IMR-90 (cell line): ENCODE data around the gene RDH13. TPM values are rescaled to one million over a fixed set of nuclear protein-coding genes. Genes with fewer than 3 reads are reported as not detected.

Experiments
- ATAC-seq: fragments of 200-7000 bp; cut with Tn5 transposase; 2 replicates; pipeline ENCODE4 v1.9.1; 2020; ENCODE audit warnings: low read depth, mild to moderate bottlenecking, moderate library complexity
- BruUV-seq: library from RNA; stranded (reverse); fragments of 400-500 nt; replicated peaks from 2 replicates; lab custom pipeline; 2021; lab: Mats Ljungman, UMichigan
- CTCF ChIA-PET: fragments of 300-600 bp; formaldehyde crosslinking; extraction: SDS; loops from one replicate; lab custom pipeline; 2021; ENCODE audit warnings: antibody characterized with exemption; lab: Yijun Ruan, JAX
- POLR2A ChIA-PET: fragments of 300-600 bp; sonication (Branson Sonifier 250); formaldehyde crosslinking; loops from one replicate; lab custom pipeline; 2022; ENCODE audit warnings: antibody characterized with exemption; ENCODE audit not compliant: unreplicated experiment; lab: Charles Lee
- DNase-seq: peaks from one replicate; pipeline ENCODE4 v3.0.0; 2013
- H2AFZ ChIP-seq: replicated peaks from 2 replicates; pipeline ENCODE3; 2013; ENCODE audit warnings: low read length, mild to moderate bottlenecking; ENCODE audit not compliant: poor library complexity
- H2AK5ac ChIP-seq: 2 replicates; pipeline ENCODE4 v1.6.1; 2013; ENCODE audit warnings: low read depth, low read length, inconsistent platforms
- H2AK9ac ChIP-seq: replicated peaks from 2 replicates; pipeline ENCODE3; 2013; ENCODE audit warnings: mild to moderate bottlenecking, low read depth, low read length, moderate library complexity; ENCODE audit not compliant: poor library complexity
- H2BK120ac ChIP-seq: 2 replicates; pipeline ENCODE4 v1.6.1; 2013; ENCODE audit warnings: low read depth, low read length, inconsistent platforms
- H2BK15ac ChIP-seq: 3 replicates; pipeline ENCODE4 v1.6.1; 2013; ENCODE audit warnings: low read depth, low read length, inconsistent platforms
- H2BK20ac ChIP-seq: 2 replicates; pipeline ENCODE4 v1.6.1; 2013; ENCODE audit warnings: low read depth, mild to moderate bottlenecking, inconsistent platforms, low read length, moderate library complexity
- H2BK5ac ChIP-seq: 2 replicates; pipeline ENCODE4 v1.6.1; 2013; ENCODE audit warnings: mild to moderate bottlenecking, low read depth, low read length, inconsistent platforms; ENCODE audit not compliant: poor library complexity, severe bottlenecking
- H3K14ac ChIP-seq: replicated peaks from 2 replicates; pipeline ENCODE4 v1.6.1; 2013; ENCODE audit warnings: low read depth, low read length, inconsistent platforms
- H3K18ac ChIP-seq: 2 replicates; pipeline ENCODE4 v1.6.1; 2013; ENCODE audit warnings: low read depth, low read length, control low read depth
- H3K23ac ChIP-seq: 2 replicates; pipeline ENCODE4 v1.6.1; 2013; ENCODE audit warnings: low read depth, low read length, inconsistent platforms
- H3K27ac ChIP-seq: 2 replicates; pipeline ENCODE4 v1.5.1; 2013; ENCODE audit warnings: mild to moderate bottlenecking, control low read depth, low read length; ENCODE audit not compliant: insufficient read depth
- H3K27me3 ChIP-seq: 2 replicates; pipeline ENCODE4 v1.6.1; 2013; ENCODE audit warnings: low read length; ENCODE audit not compliant: control insufficient read depth, insufficient read depth
- H3K36me3 ChIP-seq: 2 replicates; pipeline ENCODE4 v1.6.1; 2013; ENCODE audit warnings: low read length, mixed read lengths; ENCODE audit not compliant: control insufficient read depth, insufficient read depth
- H3K4ac ChIP-seq: 2 replicates; pipeline ENCODE4 v1.6.1; 2013; ENCODE audit warnings: low read depth, low read length, inconsistent platforms
- H3K4me1 ChIP-seq: 2 replicates; pipeline ENCODE4 v1.6.1; 2013; ENCODE audit warnings: low read length, mixed read lengths; ENCODE audit not compliant: control insufficient read depth, insufficient read depth
- H3K4me2 ChIP-seq: 2 replicates; pipeline ENCODE4 v1.6.1; 2013; ENCODE audit warnings: low read depth, mild to moderate bottlenecking, control low read depth, low read length, moderate library complexity
- H3K4me3 ChIP-seq: 2 replicates; pipeline ENCODE4 v1.5.1; 2013; ENCODE audit warnings: low read depth, mild to moderate bottlenecking, control low read depth, low read length, moderate library complexity; ENCODE audit not compliant: insufficient read depth
- H3K56ac ChIP-seq: 2 replicates; pipeline ENCODE4 v1.6.1; 2013; ENCODE audit warnings: low read length, inconsistent platforms; ENCODE audit not compliant: insufficient read depth; ENCODE audit errors: extremely low read depth
- H3K79me1 ChIP-seq, 2 experiments: 2 replicates each; pipeline ENCODE4 v1.6.1; 2013; ENCODE audit warnings: low read length in 2 of 2, inconsistent platforms in 1 of 2, low read depth in 1 of 2
- H3K9ac ChIP-seq: 2 replicates; pipeline ENCODE4 v1.6.1; 2013; ENCODE audit warnings: low read depth, low read length, control low read depth
- H3K9me1 ChIP-seq: 2 replicates; pipeline ENCODE4 v1.6.1; 2013; ENCODE audit warnings: low read length, inconsistent platforms; ENCODE audit not compliant: insufficient read depth
- H3K9me3 ChIP-seq: 2 replicates; pipeline ENCODE4 v1.6.1; 2013; ENCODE audit warnings: low read length; ENCODE audit not compliant: control insufficient read depth, insufficient read depth
- H4K20me1 ChIP-seq: 2 replicates; pipeline ENCODE4 v1.6.1; 2013; ENCODE audit warnings: low read length, inconsistent platforms; ENCODE audit not compliant: insufficient read depth
- H4K5ac ChIP-seq: 2 replicates; pipeline ENCODE4 v1.6.1; 2013; ENCODE audit warnings: mild to moderate bottlenecking, low read depth, low read length, control low read depth
- H4K8ac ChIP-seq, 2 experiments: 2 replicates each; pipeline ENCODE4 v1.6.1; 2013; ENCODE audit warnings: low read depth in 2 of 2, low read length in 2 of 2, control low read depth in 1 of 2, inconsistent platforms in 1 of 2
- H4K91ac ChIP-seq: 2 replicates; pipeline ENCODE4 v1.6.1; 2013; ENCODE audit warnings: low read depth, low read length, inconsistent platforms; ENCODE audit not compliant: insufficient read depth
- MXI1 ChIP-seq: IDR thresholded peaks from 2 replicates; pipeline ENCODE4 v1.6.1; 2012; ENCODE audit warnings: low read depth, mild to moderate bottlenecking, low read length, moderate library complexity, borderline replicate concordance
- RAD21 ChIP-seq: IDR thresholded peaks from 2 replicates; pipeline ENCODE4 v1.6.1; 2012; ENCODE audit warnings: low read length, improper control_type of control experiment
- WGBS, 2 experiments: methylation state at CpG; one replicate each; pipeline versions ENCODE4 v1.1.5 to v1.1.7; 2013; ENCODE audit warnings: missing lambda C conversion rate in 2 of 2; ENCODE audit not compliant: insufficient read length in 1 of 2; ENCODE audit errors: extremely low coverage in 2 of 2; 5-methylcytosine and 5-hydroxymethylcytosine counted together
- dilution Hi-C: fragments of 300-500 bp; cut with HindIII; formaldehyde crosslinking; loops from one replicate; pipeline ENCODE4 v1.14.3; 2018; ENCODE audit warnings: low sequenced_read_pairs; ENCODE audit not compliant: unreplicated experiment
- in situ Hi-C: fragments of 300-500 bp; cut with MboI; formaldehyde crosslinking; loops from 3 replicates; pipeline ENCODE4 v1.14.3; 2019; ENCODE audit warnings: low sequenced_read_pairs, inconsistent platforms, mixed read lengths
- intact Hi-C: fragments of 100-400 bp; cut with micrococcal nuclease; formaldehyde crosslinking; loops from 2 replicates; pipeline ENCODE4 v1.10.0; 2022
- polyA plus RNA-seq, 3 experiments: library from polyadenylated mRNA; depleted of rRNA; stranded (reverse); fragments of >200 nt; gene quantifications; 2 replicates each; pipeline ENCODE4 v1.2.3, GENCODE V29; 2012; ENCODE audit warnings: low replicate concordance in 1 of 3
- total RNA-seq: library from RNA; depleted of rRNA; stranded (reverse); fragments of >200 nt; gene quantifications from 2 replicates; pipeline ENCODE4 v1.2.3, GENCODE V29; 2012

RDH13 gene
- total and polyA plus RNA-seq, 2 of the 4 experiments (the other 2 are of a cell fraction), result 7.5 to 7.8 TPM

- in situ Hi-C loops (no loop called here), intact Hi-C loops (no loop called here), dilution Hi-C loops (no loop called here)
- H4K91ac ChIP-seq, result no peak overlapping the region
- H4K5ac ChIP-seq, result no peak overlapping the region
- ChIA-PET POLR2A (no interaction called here), CTCF (interaction anchor here (0.7 kb wide), 1 partner anchor 24 kb away, joined by 4 read pairs; no protein-coding TSS in a partner anchor)
- peaks cover 32% of the 10 kb centered on the region for H3K27me3 ChIP-seq
- H4K8ac ChIP-seq, result no peak overlapping the region
- no peak overlapping the region for H2BK120ac ChIP-seq
- H4K20me1 ChIP-seq, result no peaks in the 10 kb centered on the region
- H2AK5ac ChIP-seq, result no peak overlapping the region
- H3K9me3 ChIP-seq, result peaks cover 3% of the 10 kb centered on the region
- no peak overlapping the region for H2BK20ac ChIP-seq
- no peak overlapping the region for H3K4ac ChIP-seq
- no peak overlapping the region for H3K14ac ChIP-seq
- no peak overlapping the region for H2BK5ac ChIP-seq
- DNase-seq, result no peak
- H2BK15ac ChIP-seq, result no peak overlapping the region
- no peak overlapping the region for H3K4me3 ChIP-seq
- 80% methylated on average over 1 of the region's 10 CpGs; no CpG with 5 or more reads in 1 of the 2 experiments for WGBS, 2 experiments
- no peak overlapping the region for H3K56ac ChIP-seq
- H3K79me1 ChIP-seq, result no peaks in the 10 kb centered on the region
- peaks cover 5% of the 10 kb centered on the region; the same call in 1 of the 2 replicates for H3K4me1 ChIP-seq
- no TSS peak for BruUV-seq
- H2AFZ ChIP-seq, result peak overlapping the region; percentile 51
- no peaks in the 10 kb centered on the region for H3K9me1 ChIP-seq
- H3K18ac ChIP-seq, result no peak overlapping the region
- H3K36me3 ChIP-seq, result no peaks in the 10 kb centered on the region
- H3K27ac ChIP-seq, result no peak overlapping the region
- H3K23ac ChIP-seq, result no peak overlapping the region
- no peak for ATAC-seq
- TF ChIP-seq RAD21, result no peak
- TF ChIP-seq MXI1, result no peak
- no peak overlapping the region for H2AK9ac ChIP-seq
- H3K4me2 ChIP-seq, result no peak overlapping the region
- no peak overlapping the region for H3K9ac ChIP-seq
Measured at GRCh38 chr19:55070466-55071128, 7.6 kb upstream of the RDH13 start.
